ENCODE measurements around the gene ACOT11.

GRCh38 chr1:54607821-54608565, 60.0 kb downstream of the ACOT11 start:
- TF ChIP-seq EZH2 (IDR thresholded peaks at IDR 0.05; ENCODE audit: borderline replicate concordance) (no peak), CTCF (IDR thresholded peaks at IDR 0.05; ENCODE audit: poor library complexity) (no peak)
